HepG2 (cell line): ENCODE results near the gene CKMT1A. TPM values are rescaled to one million over a fixed set of nuclear protein-coding genes. Genes with fewer than 3 reads are reported as not detected.
"Not testable (repeated sequence)": the region's sequence is repeated elsewhere in the genome, so short reads cannot be mapped to it uniquely, and the experiment has no call there.

ENCODE experiments used
- ATAC-seq: fragments of 200-7000 bp; cut with Tn5 transposase; 3 replicates; pipeline ENCODE4 v1.9.1; 2020; ENCODE audit warnings: mild to moderate bottlenecking, moderate library complexity
- BruUV-seq: library from RNA; stranded (reverse); fragments of 400-500 nt; replicated peaks from 2 replicates; lab custom pipeline; 2021; lab: Mats Ljungman, UMichigan
- CTCF ChIA-PET: fragments of 300-600 bp; formaldehyde crosslinking; extraction: SDS; loops from one replicate; lab custom pipeline; 2021; ENCODE audit warnings: low total read pairs, inconsistent platforms, low intra/inter-chr PET ratio; lab: Yijun Ruan, JAX
- POLR2A ChIA-PET: fragments of 350-600 bp; sonication (Branson Sonifier 250); formaldehyde crosslinking; loops from one replicate; lab custom pipeline; 2020; ENCODE audit warnings: antibody characterized with exemption, inconsistent platforms; lab: Yijun Ruan, JAX
- DNase-seq: peaks from one replicate; pipeline ENCODE4 v3.0.0-alpha.2; 2015; ENCODE audit warnings: low spot score
- FAIRE-seq: peaks from 3 replicates; lab custom pipeline; 2011; peaks lifted over from hg19 to GRCh38; lab: Jason Lieb, UNC
- H2AFZ ChIP-seq: one replicate; pipeline ENCODE4 v1.6.1; 2011; ENCODE audit warnings: low read length, inconsistent platforms
- H3K27ac ChIP-seq: fragments of 300-600 bp; 3 replicates; pipeline ENCODE4 v1.8.0; 2011; ENCODE audit warnings: mixed run types, mild to moderate bottlenecking, mixed read lengths, low read length, inconsistent platforms; ENCODE audit not compliant: insufficient read depth; ENCODE audit errors: extremely low read length
- H3K27me3 ChIP-seq, 2 experiments: fragments of 200-600 bp in 1 of 2; 2 replicates in 1 of 2; 3 replicates in 1 of 2; pipeline versions ENCODE4 v1.6.0 to v1.8.0; 2011; ENCODE audit warnings: low read length in 2 of 2, mild to moderate bottlenecking in 2 of 2, moderate library complexity in 2 of 2, inconsistent platforms in 1 of 2; ENCODE audit not compliant: insufficient read depth in 2 of 2, control insufficient read depth in 1 of 2
- H3K36me3 ChIP-seq, 2 experiments: fragments of 200-600 bp in 1 of 2; replicated peaks in 1 of 2; 2 replicates in 1 of 2; 3 replicates in 1 of 2; pipeline versions ENCODE4 v1.5.1 to v1.8.0; 2011; ENCODE audit warnings: low read length in 2 of 2, inconsistent platforms in 1 of 2; ENCODE audit not compliant: insufficient read depth in 2 of 2, control insufficient read depth in 1 of 2
- H3K4me1 ChIP-seq: 2 replicates; pipeline ENCODE4 v1.5.1; 2012; ENCODE audit warnings: low read length, inconsistent platforms; ENCODE audit not compliant: insufficient read depth
- H3K4me2 ChIP-seq: 2 replicates; pipeline ENCODE4 v1.6.0; 2011; ENCODE audit warnings: low read depth, low read length, inconsistent platforms
- H3K4me3 ChIP-seq, 3 experiments: fragments of 200-600 bp in 1 of 3; sonication (generic), shearing (Covaris generic) in 1 of 3; replicated peaks in 1 of 3; 2 replicates each; pipeline ENCODE4 v1.5.1; 2011 to 2016; ENCODE audit warnings: low read length in 3 of 3, inconsistent platforms in 2 of 3, low read depth in 2 of 3, mild to moderate bottlenecking in 2 of 3, control low read depth in 1 of 3, mixed read lengths in 1 of 3; ENCODE audit not compliant: insufficient read depth in 1 of 3
- H3K79me2 ChIP-seq: one replicate; pipeline ENCODE4 v1.6.1; 2011; ENCODE audit warnings: low read length, inconsistent platforms; ENCODE audit not compliant: insufficient read depth
- H3K9ac ChIP-seq: 2 replicates; pipeline ENCODE4 v1.6.0; 2011; ENCODE audit warnings: mild to moderate bottlenecking, low read depth, low read length, inconsistent platforms; ENCODE audit not compliant: insufficient read depth
- H3K9me3 ChIP-seq: 2 replicates; pipeline ENCODE4 v1.5.1; 2012; ENCODE audit warnings: mild to moderate bottlenecking, low read length
- H4K20me1 ChIP-seq: 2 replicates; pipeline ENCODE4 v1.6.0; 2011; ENCODE audit warnings: inconsistent platforms, mild to moderate bottlenecking, low read length, moderate library complexity; ENCODE audit not compliant: insufficient read depth
- WGBS: methylation state at CpG from one replicate; pipeline ENCODE4 v1.1.6; 2017; ENCODE audit warnings: low lambda C conversion rate; 5-methylcytosine and 5-hydroxymethylcytosine counted together
- in situ Hi-C: cut with HindIII; loops from 2 replicates; pipeline ENCODE4 v1.10.0; 2017; ENCODE audit warnings: low pct_unique_long_range_greater_than_20kb; ENCODE audit not compliant: extremely low pct_ligation_motif_present
- intact Hi-C: fragments of 100-400 bp; cut with micrococcal nuclease; formaldehyde crosslinking; loops from one replicate; pipeline ENCODE4 v1.10.0; 2022; ENCODE audit not compliant: unreplicated experiment
- polyA plus RNA-seq, 8 experiments: library from polyadenylated mRNA; depleted of rRNA in 3 of 8; stranded (reverse) in 7 of 8; unstranded in 1 of 8; fragments of >200 nt; fragmentation: Illumina TruSeq in 4 of 8; extraction: Trizol in 4 of 8; gene quantifications; 2 replicates each; pipeline versions ENCODE4 v1.2.1 to v1.2.3, GENCODE V29; 2011 to 2016; ENCODE audit warnings: low read depth in 4 of 8, missing spikeins in 1 of 8, mixed read lengths in 1 of 8; ENCODE audit not compliant: insufficient read depth in 1 of 8
- total RNA-seq, 5 experiments: library from RNA; depleted of rRNA; stranded (reverse); fragments of >200 nt; fragmentation: Illumina TruSeq; extraction: Trizol; gene quantifications; 2 replicates each; pipeline ENCODE4 v1.2.3, GENCODE V29; 2016; ENCODE audit warnings: low read depth in 1 of 5

Gene CKMT1A
- total and polyA plus RNA-seq, 2 of the 13 experiments (the other 11 are each of a cell fraction or from before 2014, with no cell fraction given): 0.13 to 0.46 TPM

- CTCF ChIA-PET, H3K4me2 ChIP-seq, H3K4me3 ChIP-seq, H3K9ac ChIP-seq, H3K27ac ChIP-seq, POLR2A ChIA-PET, H2AFZ ChIP-seq, H3K79me2 ChIP-seq, ATAC-seq, H3K27me3 ChIP-seq, BruUV-seq, H4K20me1 ChIP-seq, H3K36me3 ChIP-seq, in situ Hi-C loops, DNase-seq, H3K4me1 ChIP-seq, intact Hi-C loops, H3K9me3 ChIP-seq: not testable (repeated sequence)
- peak; percentile 82 for FAIRE-seq
- 97% methylated on average over 8 of the region's 16 CpGs for WGBS
These were observed 44.2 kb upstream of the CKMT1A start for GRCh38 chr15:43649430-43649926.

GRCh38 chr15:43659727-43660126 lies 33.9 kb upstream of the CKMT1A start:
- H3K9me3 ChIP-seq, POLR2A ChIA-PET, CTCF ChIA-PET, H3K27me3 ChIP-seq, H3K9ac ChIP-seq, intact Hi-C loops, H3K36me3 ChIP-seq, H4K20me1 ChIP-seq, H3K27ac ChIP-seq, H3K4me1 ChIP-seq, BruUV-seq, FAIRE-seq, H3K79me2 ChIP-seq, in situ Hi-C loops, DNase-seq, ATAC-seq, H3K4me2 ChIP-seq, H2AFZ ChIP-seq, H3K4me3 ChIP-seq: not testable (repeated sequence)
- no CpG with 5 or more reads among the region's 10 CpGs for WGBS

- not testable (repeated sequence) for ATAC-seq, FAIRE-seq, BruUV-seq
These were observed 31.4 kb upstream of the CKMT1A start for GRCh38 chr15:43662293-43662692.

GRCh38 chr15:43663333-43663732 lies 30.3 kb upstream of the CKMT1A start:
- H3K4me1 ChIP-seq, CTCF ChIA-PET, BruUV-seq, ATAC-seq, H2AFZ ChIP-seq, POLR2A ChIA-PET, H3K9ac ChIP-seq, H3K79me2 ChIP-seq, H3K4me3 ChIP-seq, in situ Hi-C loops, intact Hi-C loops, H3K9me3 ChIP-seq, H3K36me3 ChIP-seq, H3K27me3 ChIP-seq, H3K4me2 ChIP-seq, FAIRE-seq, H4K20me1 ChIP-seq, H3K27ac ChIP-seq, DNase-seq: not testable (repeated sequence)
- no CpG with 5 or more reads among the region's 8 CpGs for WGBS

More at GRCh38 chr15:43662293-43662692, 31.4 kb upstream of the CKMT1A start:
- intact Hi-C loops, H4K20me1 ChIP-seq, H3K9me3 ChIP-seq, H3K9ac ChIP-seq, H3K79me2 ChIP-seq, H3K4me3 ChIP-seq, H3K4me1 ChIP-seq, H3K4me2 ChIP-seq, H3K27ac ChIP-seq, H3K27me3 ChIP-seq, CTCF ChIA-PET, H3K36me3 ChIP-seq, H2AFZ ChIP-seq, in situ Hi-C loops, DNase-seq, POLR2A ChIA-PET: not testable (repeated sequence)
- WGBS: no CpG with 5 or more reads among the region's 2 CpGs
